ENCODE results near the gene EIF4G2.

EIF4G2 gene

DNA sequence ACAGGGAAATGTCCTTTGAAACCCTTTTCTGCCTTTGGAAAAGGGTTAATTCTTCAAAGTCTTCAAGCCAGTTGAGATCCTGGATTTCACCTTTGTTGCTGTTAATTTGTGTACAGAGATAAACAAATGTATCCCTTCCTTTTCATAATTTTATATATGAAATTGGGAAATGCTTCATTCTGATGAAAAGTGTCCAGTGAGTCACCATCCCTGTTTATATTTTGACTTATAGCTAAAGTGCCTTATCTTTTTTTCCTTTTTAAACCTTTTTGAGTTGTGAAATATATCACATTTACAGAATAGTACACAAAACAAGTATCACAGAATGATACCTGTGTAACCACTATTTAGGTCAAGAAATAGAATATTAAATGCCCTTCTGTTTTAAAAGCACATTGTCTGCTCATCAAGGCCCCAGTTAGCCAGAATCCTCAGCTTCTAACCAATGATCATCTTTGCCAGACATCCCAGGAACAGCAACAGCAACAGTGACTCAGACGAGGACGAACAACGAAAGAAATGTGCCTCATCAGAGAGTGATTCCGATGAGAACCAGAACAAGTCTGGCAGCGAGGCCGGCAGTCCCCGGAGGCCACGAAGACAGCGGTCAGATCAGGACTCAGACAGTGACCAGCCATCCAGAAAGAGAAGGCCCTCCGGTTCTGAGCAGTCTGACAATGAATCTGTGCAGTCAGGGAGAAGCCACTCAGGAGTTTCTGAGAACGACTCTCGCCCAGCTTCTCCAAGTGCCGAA lies 30.3 kb downstream of the EIF4G2 start:
- no peak overlapping the region for H3K4me3 ChIP-seq (ENCODE audit: low read depth, low read length)
- POLR2A ChIA-PET, result no interaction called here
- no peak for TF ChIP-seq ZNF394 (tag by site-specific recombination; IDR thresholded peaks at IDR 0.05; ENCODE audit: borderline replicate concordance)
- TF ChIP-seq ZNF391 (tag by site-specific recombination; IDR thresholded peaks at IDR 0.05; ENCODE audit: borderline replicate concordance, low read depth), result no peak
- no peak for TF ChIP-seq ZNF530 (tag by site-specific recombination; IDR thresholded peaks at IDR 0.05; ENCODE audit: low read depth)
- no peak for TF ChIP-seq ZNF292 (tag by site-specific recombination; IDR thresholded peaks at IDR 0.05; ENCODE audit: borderline replicate concordance, low read depth)
- no peak for TF ChIP-seq ZNF23 (tag by site-specific recombination; IDR thresholded peaks at IDR 0.05; ENCODE audit: borderline replicate concordance)
- no peak for TF ChIP-seq ZNF843 (tag by site-specific recombination; IDR thresholded peaks at IDR 0.05)
- no peak for TF ChIP-seq OVOL3 (tag by site-specific recombination; IDR thresholded peaks at IDR 0.05)
- TF ChIP-seq ZNF423 (tag by site-specific recombination; IDR thresholded peaks at IDR 0.05), result no peak
- TF ChIP-seq, protein P1, sequence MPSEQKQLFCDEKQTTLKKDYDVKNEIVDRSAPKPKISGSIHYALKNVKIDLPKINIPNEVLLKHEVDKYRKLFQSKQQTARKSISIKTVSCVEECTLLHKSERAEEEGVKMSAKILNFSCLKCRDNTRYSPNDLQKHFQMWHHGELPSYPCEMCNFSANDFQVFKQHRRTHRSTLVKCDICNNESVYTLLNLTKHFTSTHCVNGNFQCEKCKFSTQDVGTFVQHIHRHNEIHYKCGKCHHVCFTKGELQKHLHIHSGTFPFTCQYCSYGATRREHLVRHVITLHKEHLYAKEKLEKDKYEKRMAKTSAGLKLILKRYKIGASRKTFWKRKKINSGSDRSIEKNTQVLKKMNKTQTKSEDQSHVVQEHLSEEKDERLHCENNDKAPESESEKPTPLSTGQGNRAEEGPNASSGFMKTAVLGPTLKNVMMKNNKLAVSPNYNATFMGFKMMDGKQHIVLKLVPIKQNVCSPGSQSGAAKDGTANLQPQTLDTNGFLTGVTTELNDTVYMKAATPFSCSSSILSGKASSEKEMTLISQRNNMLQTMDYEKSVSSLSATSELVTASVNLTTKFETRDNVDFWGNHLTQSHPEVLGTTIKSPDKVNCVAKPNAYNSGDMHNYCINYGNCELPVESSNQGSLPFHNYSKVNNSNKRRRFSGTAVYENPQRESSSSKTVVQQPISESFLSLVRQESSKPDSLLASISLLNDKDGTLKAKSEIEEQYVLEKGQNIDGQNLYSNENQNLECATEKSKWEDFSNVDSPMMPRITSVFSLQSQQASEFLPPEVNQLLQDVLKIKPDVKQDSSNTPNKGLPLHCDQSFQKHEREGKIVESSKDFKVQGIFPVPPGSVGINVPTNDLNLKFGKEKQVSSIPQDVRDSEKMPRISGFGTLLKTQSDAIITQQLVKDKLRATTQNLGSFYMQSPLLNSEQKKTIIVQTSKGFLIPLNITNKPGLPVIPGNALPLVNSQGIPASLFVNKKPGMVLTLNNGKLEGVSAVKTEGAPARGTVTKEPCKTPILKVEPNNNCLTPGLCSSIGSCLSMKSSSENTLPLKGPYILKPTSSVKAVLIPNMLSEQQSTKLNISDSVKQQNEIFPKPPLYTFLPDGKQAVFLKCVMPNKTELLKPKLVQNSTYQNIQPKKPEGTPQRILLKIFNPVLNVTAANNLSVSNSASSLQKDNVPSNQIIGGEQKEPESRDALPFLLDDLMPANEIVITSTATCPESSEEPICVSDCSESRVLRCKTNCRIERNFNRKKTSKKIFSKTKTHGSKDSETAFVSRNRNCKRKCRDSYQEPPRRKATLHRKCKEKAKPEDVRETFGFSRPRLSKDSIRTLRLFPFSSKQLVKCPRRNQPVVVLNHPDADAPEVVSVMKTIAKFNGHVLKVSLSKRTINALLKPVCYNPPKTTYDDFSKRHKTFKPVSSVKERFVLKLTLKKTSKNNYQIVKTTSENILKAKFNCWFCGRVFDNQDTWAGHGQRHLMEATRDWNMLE (tag by site-specific recombination; conservative IDR thresholded peaks at IDR 0.05; ENCODE audit: low read depth), result no peak
- TF ChIP-seq, protein P2, sequence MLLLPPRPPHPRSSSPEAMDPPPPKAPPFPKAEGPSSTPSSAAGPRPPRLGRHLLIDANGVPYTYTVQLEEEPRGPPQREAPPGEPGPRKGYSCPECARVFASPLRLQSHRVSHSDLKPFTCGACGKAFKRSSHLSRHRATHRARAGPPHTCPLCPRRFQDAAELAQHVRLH (tag by site-specific recombination; IDR thresholded peaks at IDR 0.05), result no peak
- no peak for TF ChIP-seq ZNF146 (tag by site-specific recombination; IDR thresholded peaks at IDR 0.05)
- TF ChIP-seq ZNF768 (tag by site-specific recombination; IDR thresholded peaks at IDR 0.05), result no peak
- no peak for TF ChIP-seq ZNF664 (tag by site-specific recombination; IDR thresholded peaks at IDR 0.05)
- no peak for TF ChIP-seq IKZF3 (tag by site-specific recombination; IDR thresholded peaks at IDR 0.05)
- TF ChIP-seq ZNF626 (tag by site-specific recombination; IDR thresholded peaks at IDR 0.05), result no peak
- TF ChIP-seq ZBTB48 (tag by site-specific recombination; IDR thresholded peaks at IDR 0.05), result no peak
- TF ChIP-seq ZFP69B (tag by site-specific recombination; IDR thresholded peaks at IDR 0.05), result no peak
- H3K27ac ChIP-seq (ENCODE audit: extremely low read depth, low read depth, low read length), result no peak overlapping the region
- no peaks in the 10 kb centered on the region for H3K4me1 ChIP-seq (ENCODE audit: control insufficient read depth, insufficient read depth, low read length)
- peaks cover 9 to 46% of the 10 kb centered on the region in 2 experiments for H3K36me3 ChIP-seq (ENCODE audit: control insufficient read depth in 2 of 2, insufficient read depth in 1 of 2, low read length in 2 of 2)
- H3K9me3 ChIP-seq (ENCODE audit: control insufficient read depth, insufficient read depth, low read depth, low read length), result no peaks in the 10 kb centered on the region
- CTCF ChIA-PET, result interaction anchor here (0.5 to 1.4 kb wide), 5 partner anchors 8 to 1266 kb away, joined by 3 to 5 read pairs (median 3); no protein-coding TSS in a partner anchor

DNA sequence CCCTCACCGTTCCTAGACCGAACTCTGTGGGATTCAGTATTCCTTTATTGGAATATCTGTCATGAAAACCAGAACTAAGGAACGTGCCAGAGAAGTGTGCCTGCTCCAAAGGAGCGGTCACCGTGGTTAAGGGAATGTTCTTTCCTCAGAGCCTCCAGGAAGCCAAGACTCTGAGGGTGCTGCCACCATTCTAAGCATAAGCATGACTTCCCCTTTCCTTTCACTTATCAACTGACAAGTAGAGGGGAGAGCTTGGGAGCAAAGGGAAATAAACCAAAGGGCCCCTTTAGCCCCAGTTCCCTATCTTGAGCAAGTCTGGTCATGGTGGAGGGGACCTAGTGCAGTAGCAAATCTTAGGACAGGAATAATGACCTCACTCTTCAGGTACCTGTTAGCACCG lies 30.9 kb downstream of the EIF4G2 start:
- H3K4me1 ChIP-seq (ENCODE audit: control insufficient read depth, insufficient read depth, low read length), result no peaks in the 10 kb centered on the region
- H3K36me3 ChIP-seq (ENCODE audit: control insufficient read depth in 2 of 2, insufficient read depth in 1 of 2, low read length in 2 of 2), result peaks cover 9 to 46% of the 10 kb centered on the region in 2 experiments
- no peaks in the 10 kb centered on the region for H3K9me3 ChIP-seq (ENCODE audit: control insufficient read depth, insufficient read depth, low read depth, low read length)
- ChIA-PET CTCF (interaction anchor here (0.6 to 1.4 kb wide), 4 partner anchors 8 to 372 kb away, joined by 3 to 5 read pairs (median 4); no protein-coding TSS in a partner anchor), POLR2A (no interaction called here)
- no peak overlapping the region for H3K27ac ChIP-seq (ENCODE audit: extremely low read depth, low read depth, low read length)
- TF ChIP-seq ZSCAN30 (tag by site-specific recombination; IDR thresholded peaks at IDR 0.05), result no peak
- TF ChIP-seq, protein P3, sequence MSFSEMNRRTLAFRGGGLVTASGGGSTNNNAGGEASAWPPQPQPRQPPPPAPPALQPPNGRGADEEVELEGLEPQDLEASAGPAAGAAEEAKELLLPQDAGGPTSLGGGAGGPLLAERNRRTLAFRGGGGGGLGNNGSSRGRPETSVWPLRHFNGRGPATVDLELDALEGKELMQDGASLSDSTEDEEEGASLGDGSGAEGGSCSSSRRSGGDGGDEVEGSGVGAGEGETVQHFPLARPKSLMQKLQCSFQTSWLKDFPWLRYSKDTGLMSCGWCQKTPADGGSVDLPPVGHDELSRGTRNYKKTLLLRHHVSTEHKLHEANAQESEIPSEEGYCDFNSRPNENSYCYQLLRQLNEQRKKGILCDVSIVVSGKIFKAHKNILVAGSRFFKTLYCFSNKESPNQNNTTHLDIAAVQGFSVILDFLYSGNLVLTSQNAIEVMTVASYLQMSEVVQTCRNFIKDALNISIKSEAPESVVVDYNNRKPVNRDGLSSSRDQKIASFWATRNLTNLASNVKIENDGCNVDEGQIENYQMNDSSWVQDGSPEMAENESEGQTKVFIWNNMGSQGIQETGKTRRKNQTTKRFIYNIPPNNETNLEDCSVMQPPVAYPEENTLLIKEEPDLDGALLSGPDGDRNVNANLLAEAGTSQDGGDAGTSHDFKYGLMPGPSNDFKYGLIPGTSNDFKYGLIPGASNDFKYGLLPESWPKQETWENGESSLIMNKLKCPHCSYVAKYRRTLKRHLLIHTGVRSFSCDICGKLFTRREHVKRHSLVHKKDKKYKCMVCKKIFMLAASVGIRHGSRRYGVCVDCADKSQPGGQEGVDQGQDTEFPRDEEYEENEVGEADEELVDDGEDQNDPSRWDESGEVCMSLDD (tag by site-specific recombination; IDR thresholded peaks at IDR 0.05), result no peak
- TF ChIP-seq, protein P4, sequence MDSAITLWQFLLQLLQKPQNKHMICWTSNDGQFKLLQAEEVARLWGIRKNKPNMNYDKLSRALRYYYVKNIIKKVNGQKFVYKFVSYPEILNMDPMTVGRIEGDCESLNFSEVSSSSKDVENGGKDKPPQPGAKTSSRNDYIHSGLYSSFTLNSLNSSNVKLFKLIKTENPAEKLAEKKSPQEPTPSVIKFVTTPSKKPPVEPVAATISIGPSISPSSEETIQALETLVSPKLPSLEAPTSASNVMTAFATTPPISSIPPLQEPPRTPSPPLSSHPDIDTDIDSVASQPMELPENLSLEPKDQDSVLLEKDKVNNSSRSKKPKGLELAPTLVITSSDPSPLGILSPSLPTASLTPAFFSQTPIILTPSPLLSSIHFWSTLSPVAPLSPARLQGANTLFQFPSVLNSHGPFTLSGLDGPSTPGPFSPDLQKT (IDR thresholded peaks at IDR 0.05; ENCODE audit: borderline replicate concordance, low read depth, low read length), result no peak
- TF ChIP-seq ZNF404 (tag by site-specific recombination; IDR thresholded peaks at IDR 0.05), result no peak
- no peak overlapping the region for H3K4me3 ChIP-seq (ENCODE audit: low read depth, low read length)

All from HEK293 (cell line).